Activated CD8-positive, alpha-beta memory T cell treated with anti-CD3 and anti-CD28 coated beads for 24 hours (primary cell): ENCODE measurements around the gene ATP7B.
"Not testable (repeated sequence)": the region's sequence is repeated elsewhere in the genome, so short reads cannot be mapped to it uniquely, and the experiment has no call there.

Experiments
- DNase-seq: peaks from one replicate; pipeline ENCODE4 v3.0.0-alpha.2; 2020

ATP7B gene

DNA sequence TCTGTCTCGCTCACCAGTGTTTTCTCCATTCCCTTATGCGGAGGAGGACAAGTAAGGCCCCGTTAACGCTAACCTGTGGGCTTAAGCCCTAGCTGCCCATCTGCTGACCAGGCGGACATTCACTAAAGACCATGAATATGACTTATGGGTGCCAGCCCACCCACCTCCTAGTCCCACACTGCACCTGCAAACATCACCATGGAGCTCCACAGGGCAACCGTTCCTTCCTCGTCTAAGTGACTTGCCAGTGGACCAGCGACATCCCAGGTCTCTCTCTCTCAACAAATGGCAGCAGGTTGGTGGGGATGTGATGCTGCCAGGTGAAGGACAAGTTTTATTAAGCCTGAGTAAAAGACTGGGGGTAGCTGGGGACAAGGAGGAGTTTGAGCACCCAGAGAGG is 94.3 kb downstream of the ATP7B start:
- DNase-seq = no peak

DNA sequence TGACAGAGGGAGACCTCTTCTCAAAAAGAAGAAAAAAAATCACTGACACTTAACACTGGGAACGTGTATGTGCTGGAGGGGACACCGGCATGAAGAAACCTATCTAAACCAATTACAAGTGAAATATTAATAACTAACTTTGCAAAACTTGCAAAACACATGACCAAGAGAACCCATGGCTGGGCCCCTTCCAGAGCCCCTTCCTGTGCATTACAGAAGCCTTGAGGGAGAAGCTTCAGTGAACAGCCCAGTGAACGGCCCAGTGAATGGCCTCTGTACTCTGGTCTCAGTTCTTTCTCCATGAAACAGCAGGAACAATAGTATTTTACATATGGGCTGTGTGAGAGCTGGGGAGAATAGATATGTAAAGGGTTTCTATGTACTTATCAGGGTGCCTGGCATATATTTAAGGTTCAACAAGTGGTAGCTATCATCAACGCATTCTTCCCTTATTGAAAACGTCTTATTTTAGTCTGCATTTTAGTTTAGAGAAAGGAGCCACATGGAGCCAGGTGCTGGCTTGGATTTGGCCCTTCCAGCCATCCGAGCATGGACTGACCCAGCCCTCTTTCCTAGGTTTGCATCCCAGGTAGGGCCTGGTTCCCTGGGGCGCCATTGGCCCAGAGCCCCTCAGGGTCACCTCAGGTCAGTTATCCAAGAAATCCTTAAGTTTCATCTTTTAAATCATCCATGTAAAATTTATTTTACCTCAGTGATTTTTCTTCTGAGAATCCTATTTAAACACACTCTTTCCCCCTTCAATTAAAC is 95.0 kb downstream of the ATP7B start:
- DNase-seq = peak; percentile 7

DNA sequence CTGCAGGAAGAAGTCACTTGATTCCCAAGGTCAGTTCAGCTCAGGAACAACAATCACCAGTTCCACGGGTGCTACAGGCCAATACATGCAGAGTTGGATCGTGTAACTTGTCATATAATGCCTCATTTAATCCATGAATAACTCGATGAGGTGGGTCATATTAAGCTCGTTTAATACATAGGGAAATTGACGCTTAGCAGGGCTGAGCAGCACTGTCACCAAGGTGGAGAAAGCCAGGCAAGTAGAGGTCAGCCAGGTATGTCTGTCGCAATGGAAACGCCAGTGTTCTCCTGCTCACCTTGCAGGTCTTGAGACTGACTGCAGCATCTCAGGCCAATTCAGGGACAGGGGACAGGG is 97.1 kb downstream of the ATP7B start:
- DNase-seq = peak; percentile 21

DNA sequence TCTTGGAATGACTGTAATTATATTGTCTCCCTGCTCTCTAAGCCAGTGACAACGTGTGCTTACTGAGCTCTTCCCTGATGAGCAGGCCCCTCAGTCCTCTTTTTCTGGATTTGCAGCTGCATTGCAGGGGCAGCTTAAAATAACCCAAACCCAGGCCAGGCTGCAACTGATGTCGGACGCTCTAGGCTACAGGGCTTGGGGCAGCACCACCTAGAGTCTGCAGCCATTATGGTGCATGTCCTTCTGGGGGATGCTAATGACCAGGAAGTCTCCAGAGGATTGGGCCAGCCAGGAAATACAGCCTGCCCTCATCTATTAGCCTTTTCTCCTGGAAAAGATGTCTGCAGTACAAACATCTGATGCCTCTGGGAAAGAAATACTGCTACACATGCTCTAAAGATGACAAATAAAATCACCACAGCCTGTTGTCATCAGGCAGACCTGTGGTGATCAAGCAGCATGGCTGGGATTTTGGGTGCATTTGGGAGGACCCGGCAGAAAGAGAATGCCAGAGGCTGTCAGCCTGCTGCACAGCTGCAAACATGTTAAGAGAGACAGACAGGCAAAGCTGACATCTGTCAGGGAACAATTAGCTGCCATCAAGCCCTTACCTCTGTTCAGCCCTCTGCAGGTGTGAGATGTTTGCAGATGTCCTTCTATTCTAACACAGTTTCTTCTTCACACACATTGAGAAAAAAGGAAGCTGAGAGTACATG is 97.7 kb downstream of the ATP7B start:
- peak; percentile 42 for DNase-seq

DNA sequence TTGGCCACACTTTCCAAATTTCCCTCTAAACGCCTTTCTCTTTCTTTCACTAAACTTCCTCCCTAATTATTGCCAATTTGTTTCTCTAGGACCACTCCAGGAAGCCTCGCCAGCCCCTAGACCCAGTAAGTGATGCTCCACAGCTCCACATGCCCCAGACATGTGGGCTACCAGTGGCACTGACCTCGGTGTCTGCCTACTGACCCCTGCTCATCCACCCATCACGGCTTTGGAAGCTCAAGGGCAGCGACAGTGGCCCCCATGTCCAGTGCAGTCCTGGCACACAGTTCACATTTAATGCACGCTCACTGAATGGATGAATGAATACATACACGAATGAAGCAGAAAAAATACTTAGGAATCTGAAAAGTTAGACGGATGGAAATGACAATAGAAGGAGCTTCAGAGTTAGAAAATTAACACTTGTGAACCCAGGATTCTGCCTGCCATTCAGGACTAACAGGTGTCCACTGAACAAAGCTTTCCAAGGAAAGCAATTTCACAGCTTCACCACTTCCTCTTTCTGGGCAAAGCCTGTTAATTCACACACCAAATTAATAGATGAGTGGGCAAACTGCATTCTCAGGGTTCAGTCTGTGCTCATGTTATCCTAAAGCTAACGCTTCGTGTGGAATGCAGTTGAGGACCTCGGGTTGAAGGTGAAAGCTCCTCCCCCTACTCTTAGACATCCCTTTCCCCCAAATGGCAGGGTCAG is 98.6 kb downstream of the ATP7B start:
- peak; percentile 37 for DNase-seq

DNA sequence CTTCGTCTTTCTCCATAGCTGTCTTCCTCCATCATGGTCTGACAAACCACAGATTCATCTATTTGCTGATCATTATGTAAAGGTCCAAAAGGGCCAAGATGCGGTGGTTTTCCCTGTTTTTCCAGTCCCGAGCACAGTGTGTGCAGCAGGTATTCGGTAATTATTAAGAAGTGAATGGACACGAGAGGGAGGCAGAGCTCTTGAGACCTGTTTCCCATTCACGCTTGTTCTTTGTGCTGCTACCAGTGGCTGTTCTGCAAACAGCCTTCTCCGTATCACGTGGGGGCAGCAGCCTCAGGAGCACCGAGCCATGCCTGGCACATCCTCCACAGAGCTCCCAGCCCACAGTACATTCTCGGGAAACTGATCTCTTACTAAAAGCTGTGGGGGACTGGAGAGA is 99.2 kb downstream of the ATP7B start:
- peak; percentile 19 for DNase-seq

DNA sequence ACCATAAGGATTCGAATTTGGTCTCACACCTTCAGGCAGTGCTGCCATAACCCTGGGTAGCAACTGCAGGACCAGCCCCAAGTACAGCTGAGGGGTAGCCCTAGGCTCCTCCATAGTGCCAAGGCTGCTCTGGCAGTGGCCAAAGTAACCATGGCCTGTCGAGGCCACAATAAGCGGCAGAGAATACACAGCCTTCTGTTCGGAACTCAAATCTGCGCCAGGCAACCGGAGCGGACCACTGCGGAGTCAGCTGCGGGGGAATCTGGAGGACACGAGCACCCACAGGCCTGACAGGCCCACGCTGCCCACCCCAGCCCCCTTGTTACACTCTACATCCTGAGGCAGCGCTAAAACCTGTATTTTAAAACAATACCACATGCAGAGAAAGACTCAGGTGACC is 100.7 kb downstream of the ATP7B start:
- no peak for DNase-seq

DNA sequence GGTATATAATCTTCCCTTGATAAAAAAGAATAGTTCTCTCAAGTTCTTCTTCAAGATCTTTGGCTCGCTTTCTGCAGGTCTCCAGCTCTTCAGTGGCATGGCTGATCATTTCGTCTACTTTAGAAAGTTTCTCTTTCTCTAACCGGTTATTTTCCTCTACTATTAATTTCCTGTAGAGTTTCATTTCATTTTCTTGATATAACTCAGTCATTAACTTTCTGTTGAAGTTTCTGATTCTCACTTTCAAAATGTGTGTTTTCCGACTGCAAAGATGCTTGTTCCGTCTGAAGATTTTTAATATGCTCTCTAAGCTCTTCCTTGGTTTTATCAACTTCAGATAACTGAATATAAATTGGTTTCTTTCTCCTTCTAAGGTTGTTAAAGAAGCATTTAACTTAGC is 102.0 kb downstream of the ATP7B start:
- not testable (repeated sequence) for DNase-seq

DNA sequence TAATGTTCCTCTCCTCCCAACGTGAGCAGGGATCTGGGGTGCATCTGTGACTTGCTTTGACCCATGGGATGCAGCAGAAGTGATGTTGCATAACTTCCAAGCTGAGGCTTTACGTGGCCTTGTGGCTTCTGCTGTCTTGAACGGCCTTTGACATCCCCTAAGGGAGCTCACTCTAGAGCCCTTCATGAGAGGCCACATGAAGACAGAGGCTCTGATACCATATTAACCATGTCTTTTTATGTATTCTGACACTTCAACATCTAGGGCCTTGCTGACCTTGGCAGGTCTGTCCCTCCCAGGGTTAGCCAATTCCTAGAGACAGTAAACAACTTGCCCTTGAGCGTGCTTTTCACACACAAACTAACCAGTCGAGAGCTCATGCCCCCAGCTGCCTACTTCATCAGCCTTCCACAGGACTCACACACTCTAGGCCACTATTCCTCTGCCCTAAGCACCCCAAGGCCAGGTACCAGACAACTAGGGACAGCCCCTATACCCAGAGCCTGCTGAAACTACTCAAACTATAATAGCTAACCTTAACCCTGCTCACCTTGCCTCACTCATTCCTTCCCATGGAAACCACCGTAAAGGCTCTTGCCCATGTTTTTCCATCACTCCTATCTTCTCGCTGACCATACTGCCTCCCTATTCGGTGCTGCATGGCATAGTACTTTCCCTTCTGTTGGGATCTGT is 104.1 kb downstream of the ATP7B start:
- DNase-seq = no peak

DNA sequence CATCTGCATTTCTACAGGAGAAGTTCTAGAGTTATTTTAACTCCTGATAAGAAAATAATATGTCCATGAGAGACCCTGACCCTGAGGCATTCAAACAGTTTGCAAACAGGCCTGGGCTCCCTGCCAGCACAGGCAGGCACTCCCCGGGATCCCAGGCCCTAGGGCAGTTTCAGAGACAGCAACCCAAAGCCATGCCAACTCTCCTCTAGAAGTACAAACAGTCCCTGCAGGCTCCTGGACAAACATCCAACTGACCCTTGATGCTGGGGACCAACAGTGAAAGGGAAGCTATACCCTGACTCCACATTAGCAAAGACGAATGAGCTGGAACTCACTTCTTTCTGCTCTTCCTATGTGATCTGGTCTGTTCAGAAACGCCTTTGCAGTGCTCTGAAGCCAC is 104.7 kb downstream of the ATP7B start:
- no peak for DNase-seq

DNA sequence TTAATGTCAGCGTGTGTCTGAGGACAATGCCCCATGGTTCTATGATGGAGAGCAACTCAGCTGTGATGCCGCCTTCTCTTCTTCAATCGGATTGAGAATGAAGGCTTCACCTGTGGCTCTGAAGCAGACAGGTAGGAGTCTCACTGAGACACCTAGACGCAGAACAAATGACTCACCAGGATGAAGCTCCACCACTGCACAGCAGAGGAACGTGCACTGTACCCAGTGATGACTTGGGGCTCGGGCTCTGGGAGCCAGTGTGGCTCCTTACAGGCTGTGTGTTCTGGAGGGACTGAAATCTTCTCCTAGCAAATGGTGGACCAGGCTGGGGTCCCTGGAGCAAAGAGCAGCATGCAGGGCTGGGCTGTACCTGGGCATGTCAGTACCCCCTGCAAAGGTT is 105.5 kb downstream of the ATP7B start:
- no peak for DNase-seq

DNA sequence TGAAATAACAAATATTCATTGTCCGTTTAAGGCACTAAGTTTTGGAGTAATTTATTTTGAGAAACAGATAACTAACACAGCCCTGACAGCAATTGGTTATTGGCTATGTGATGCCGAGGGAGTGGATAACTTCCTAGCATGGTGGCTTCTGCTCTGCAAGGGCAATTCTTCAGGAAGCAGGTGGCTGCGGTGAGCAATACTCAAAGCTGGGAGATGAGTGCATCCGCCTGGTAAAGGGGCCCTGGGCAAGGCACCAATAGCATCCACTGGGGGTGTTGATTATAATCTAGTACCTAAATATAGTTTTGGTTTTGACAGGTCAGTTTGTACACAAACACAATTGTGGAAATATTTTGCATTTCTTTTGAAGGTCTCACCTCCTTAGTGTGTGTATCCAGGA is 108.5 kb downstream of the ATP7B start:
- no peak for DNase-seq

DNA sequence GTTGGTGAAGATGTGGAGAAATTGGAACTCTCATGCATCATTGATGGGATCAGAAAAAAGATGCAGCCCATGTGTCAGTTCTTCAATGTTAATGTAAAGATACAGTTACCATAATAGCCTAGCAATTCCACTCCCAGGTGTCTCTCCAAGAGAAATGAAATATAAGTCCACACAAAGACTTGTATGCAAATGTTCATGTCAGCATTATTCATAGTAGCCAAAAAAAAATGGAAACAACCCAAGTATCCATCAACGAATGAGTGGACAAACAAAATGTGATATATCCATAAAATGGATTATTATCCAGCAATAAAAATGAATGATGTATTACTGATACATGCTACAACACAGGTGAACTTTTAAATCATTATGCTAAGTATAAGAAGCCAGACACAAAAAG is 110.8 kb downstream of the ATP7B start:
- DNase-seq = no peak

DNA sequence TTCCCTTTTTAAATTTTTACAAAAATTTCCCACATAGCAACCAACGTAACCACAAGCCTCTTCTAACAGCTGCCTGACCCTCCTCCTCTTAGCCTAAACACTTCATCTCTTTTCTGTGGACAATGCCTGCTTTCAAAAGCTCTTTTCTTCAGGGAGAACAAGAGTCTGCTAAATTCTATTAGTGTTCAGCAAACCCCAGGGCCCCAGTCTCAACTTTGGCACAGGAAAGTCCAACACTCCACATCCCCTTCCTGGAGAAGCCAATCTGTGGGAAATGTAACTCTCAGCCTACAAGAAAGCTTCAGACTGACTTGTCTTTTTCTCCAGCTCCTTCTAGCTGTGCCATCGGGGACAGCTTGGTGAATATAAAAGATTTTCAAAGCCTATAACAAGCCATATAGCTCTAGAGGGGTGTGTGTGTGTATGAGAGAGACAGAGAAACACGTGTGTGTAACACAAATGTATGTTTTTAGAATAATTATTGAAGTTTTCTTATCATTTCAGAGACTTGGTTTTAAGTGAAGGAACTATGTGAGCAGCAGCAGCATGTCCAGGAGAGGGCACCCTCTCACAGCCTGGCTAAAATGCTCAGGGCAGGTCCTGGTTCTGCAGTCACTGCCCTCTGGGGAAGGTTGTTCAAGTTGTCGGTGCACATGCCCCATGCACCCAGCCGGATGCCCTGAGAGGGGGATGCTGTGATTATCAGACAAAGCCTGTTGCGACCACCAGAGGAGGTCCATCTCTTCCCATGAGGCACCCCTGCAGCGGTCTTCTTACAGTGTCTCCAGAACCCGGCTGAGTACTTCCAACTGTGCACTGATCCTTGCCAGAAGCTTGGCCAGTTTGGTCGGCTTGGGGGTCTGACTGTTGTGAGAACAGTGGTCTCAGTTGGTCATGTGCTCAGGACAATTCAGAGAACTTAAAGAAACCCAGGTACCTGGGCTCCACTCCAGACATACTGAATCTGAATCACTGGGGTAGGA is 115.1 kb downstream of the ATP7B start:
- DNase-seq = peak; percentile 59

DNA sequence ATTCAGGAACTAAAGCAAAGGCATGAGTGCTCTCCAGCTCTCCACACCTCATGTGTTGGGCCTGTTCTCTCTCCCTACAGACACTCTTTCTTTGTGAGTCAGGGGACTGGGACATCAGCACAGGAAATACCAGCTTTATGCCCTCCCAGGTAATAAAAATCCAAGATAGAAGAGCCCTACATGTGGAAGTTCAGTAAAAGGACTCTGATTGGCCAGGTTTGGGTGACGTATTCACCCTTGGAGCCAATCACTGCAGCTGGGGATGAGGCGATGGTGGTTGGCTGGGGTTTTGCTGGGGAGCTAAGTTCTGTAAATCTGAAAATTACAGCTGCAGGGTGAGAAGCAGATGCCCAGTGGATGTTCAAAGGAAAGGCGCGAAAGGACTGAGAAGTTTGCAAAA is 117.0 kb downstream of the ATP7B start:
- no peak for DNase-seq

DNA sequence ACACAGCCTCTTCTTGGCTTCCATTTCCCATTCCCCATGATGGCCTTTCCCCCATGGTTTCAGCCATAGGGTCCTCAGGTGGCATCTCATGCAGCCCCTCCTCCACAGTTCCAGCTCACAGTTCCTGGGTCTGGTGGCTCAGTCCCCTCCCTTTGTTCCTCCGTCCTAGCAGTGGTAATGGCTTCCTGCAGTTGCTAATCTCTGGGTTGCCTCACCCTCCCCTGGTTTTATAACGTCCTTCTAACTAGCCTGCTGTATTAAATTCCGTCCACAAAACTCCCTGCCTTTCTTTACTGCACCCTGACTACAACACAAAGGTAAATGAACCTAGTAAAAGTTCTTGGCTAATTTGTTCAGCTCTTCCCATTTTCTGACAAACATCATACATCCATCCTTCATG is 118.6 kb downstream of the ATP7B start:
- DNase-seq = no peak

DNA sequence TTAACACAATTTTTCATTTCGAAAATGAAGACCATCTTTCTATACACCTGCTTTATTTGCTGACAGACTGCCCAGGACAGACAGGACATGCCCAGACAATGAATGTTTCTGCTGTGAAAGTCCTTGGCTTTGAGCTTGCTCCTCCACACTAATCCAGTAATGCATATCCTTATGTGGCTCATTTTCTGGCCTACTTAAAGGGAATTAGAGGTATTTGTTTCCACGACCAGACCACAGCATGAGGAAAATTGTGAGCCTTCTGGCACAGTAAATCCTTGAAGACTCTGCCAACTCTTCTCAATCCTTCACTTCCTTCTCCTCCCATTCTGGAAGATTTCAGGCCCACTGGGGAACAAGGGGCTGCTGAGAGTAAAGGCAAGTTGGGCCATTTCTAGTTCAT is 123.8 kb downstream of the ATP7B start:
- no peak for DNase-seq

DNA sequence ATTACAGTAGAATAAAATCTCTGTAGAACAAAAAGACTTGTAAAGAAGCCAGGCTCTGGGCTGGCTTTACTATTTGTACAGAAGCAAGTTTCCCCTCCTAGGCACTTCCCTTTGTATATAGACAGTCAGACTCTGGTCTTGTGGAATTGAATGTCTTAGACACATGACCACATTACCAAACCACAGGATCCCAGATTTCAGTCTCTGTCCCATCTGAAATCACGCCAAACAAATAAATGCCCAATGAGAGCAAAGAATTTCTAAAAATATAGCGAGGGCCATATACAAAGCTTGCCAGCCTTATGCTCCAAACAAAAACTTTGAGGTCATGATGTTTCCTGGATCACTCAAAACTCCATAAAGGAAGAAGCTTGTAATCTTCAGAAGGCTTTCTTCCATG is 125.6 kb downstream of the ATP7B start:
- DNase-seq = no peak

DNA sequence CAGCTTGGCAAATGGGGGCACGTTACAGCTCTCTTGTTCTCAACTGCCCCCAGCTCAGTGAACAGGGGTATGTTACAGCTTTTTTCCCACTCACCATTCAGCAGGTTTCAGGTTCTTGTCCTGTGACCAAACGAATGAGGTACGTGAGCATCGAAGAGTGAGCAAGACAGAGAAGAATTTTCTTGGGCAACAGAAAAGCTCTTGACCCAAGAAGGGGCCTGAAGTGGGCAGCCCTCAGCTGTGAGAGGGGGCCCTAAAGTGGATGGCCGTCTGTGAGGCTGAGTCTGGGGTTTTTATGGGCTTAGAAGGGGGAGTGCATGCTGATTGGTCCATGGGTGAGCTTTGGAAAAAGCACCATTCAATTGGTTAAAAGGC is 128.0 kb downstream of the ATP7B start:
- no peak for DNase-seq
